HCT116 (cell line): Measurements from ENCODE around the gene FRRS1. TPM values are rescaled to one million over a fixed set of nuclear protein-coding genes. Genes with fewer than 3 reads are reported as not detected.

Experiments
- ATAC-seq: fragments of 200-7000 bp; cut with Tn5 transposase; 2 replicates; pipeline ENCODE4 v1.9.1; 2020; ENCODE audit warnings: mild to moderate bottlenecking, moderate library complexity
- BruUV-seq: library from RNA; stranded (reverse); fragments of 400-500 nt; replicated peaks from 2 replicates; lab custom pipeline; 2021; lab: Mats Ljungman, UMichigan
- CTCF ChIA-PET: fragments of 300-600 bp; sonication (Branson Sonifier 250); formaldehyde crosslinking; loops from one replicate; lab custom pipeline; 2021; ENCODE audit warnings: antibody characterized with exemption; lab: Charles Lee
- POLR2A ChIA-PET: fragments of 300-600, 350-600 bp; sonication (Branson Sonifier 250); formaldehyde crosslinking; loops from one replicate; lab custom pipeline; 2021; ENCODE audit warnings: antibody characterized with exemption; lab: Charles Lee
- RAD21 ChIA-PET, 2 experiments: fragments of 300-600 bp; sonication (Branson Sonifier 250); formaldehyde crosslinking; loops; one replicate each; lab custom pipeline; 2023; ENCODE audit warnings: low total read pairs in 2 of 2; ENCODE audit not compliant: uncharacterized antibody in 2 of 2, unreplicated experiment in 2 of 2, low non-redundant PET in 1 of 2; lab: Charles Lee
- DNase-seq: peaks from one replicate; pipeline ENCODE4 v3.0.0-alpha.2; 2010; ENCODE audit warnings: low read depth, low spot score
- H2AFZ ChIP-seq: fragments of 200-600 bp; shearing (Covaris generic), sonication (generic); 2 replicates; pipeline ENCODE4 v1.6.1; 2017; ENCODE audit warnings: low read depth, mixed run types, mixed read lengths, antibody characterized with exemption, low read length; ENCODE audit not compliant: poor library complexity, severe bottlenecking
- H3K27ac ChIP-seq: 2 replicates; pipeline ENCODE4 v1.5.1; 2012; ENCODE audit warnings: low read depth, low read length
- H3K27me3 ChIP-seq: fragments of 200-600 bp; sonication (generic); 2 replicates; pipeline ENCODE4 v1.6.1; 2016; ENCODE audit warnings: mixed run types, low read length, mixed read lengths; ENCODE audit not compliant: insufficient read depth
- H3K36me3 ChIP-seq, 2 experiments: fragments of 200-500 bp in 1 of 2; fragments of 200-600 bp in 1 of 2; sonication (Bioruptor generic) in 1 of 2; sonication (generic) in 1 of 2; 2 replicates each; pipeline versions ENCODE4 v1.5.1 to v1.6.1; 2014 to 2016; ENCODE audit warnings: low read length in 2 of 2, inconsistent platforms in 1 of 2, mixed read lengths in 1 of 2, mixed run types in 1 of 2; ENCODE audit not compliant: insufficient read depth in 2 of 2, control insufficient read depth in 1 of 2
- H3K4me1 ChIP-seq, 2 experiments: fragments of 200-600 bp in 1 of 2; sonication (generic) in 1 of 2; 2 replicates each; pipeline versions ENCODE4 v1.5.1 to v1.6.1; 2012 to 2017; ENCODE audit warnings: low read length in 2 of 2, inconsistent platforms in 1 of 2, mild to moderate bottlenecking in 1 of 2, mixed read lengths in 1 of 2, mixed run types in 1 of 2, moderate library complexity in 1 of 2; ENCODE audit not compliant: insufficient read depth in 2 of 2, control insufficient read depth in 1 of 2
- H3K4me2 ChIP-seq: fragments of 200-600 bp; sonication (generic); 2 replicates; pipeline ENCODE4 v1.6.1; 2017; ENCODE audit warnings: mixed run types, low read length, mixed read lengths
- H3K4me3 ChIP-seq, 2 experiments: fragments of 200-600 bp in 1 of 2; sonication (generic) in 1 of 2; replicated peaks in 1 of 2; 2 replicates each; pipeline ENCODE4 v1.5.1; 2011 to 2016; ENCODE audit warnings: low read length in 2 of 2, control low read depth in 1 of 2, low read depth in 1 of 2, mild to moderate bottlenecking in 1 of 2, mixed read lengths in 1 of 2, mixed run types in 1 of 2
- H3K79me2 ChIP-seq: fragments of 200-600 bp; sonication (generic); 2 replicates; pipeline ENCODE4 v1.6.1; 2017; ENCODE audit warnings: mild to moderate bottlenecking, mixed run types, low read length, moderate library complexity, mixed read lengths; ENCODE audit not compliant: insufficient read depth
- H3K9ac ChIP-seq: fragments of 200-600 bp; sonication (generic); 2 replicates; pipeline ENCODE4 v1.6.1; 2016; ENCODE audit warnings: low read length, mixed read lengths
- H3K9me2 ChIP-seq: fragments of 200-600 bp; sonication (generic), shearing (Covaris generic); 2 replicates; pipeline ENCODE4 v1.6.1; 2017; ENCODE audit warnings: mixed run types, mild to moderate bottlenecking, moderate library complexity; ENCODE audit not compliant: insufficient read depth
- H3K9me3 ChIP-seq, 2 experiments: fragments of 200-500 bp in 1 of 2; fragments of 200-600 bp in 1 of 2; sonication (Bioruptor generic) in 1 of 2; sonication (generic) in 1 of 2; 2 replicates each; pipeline ENCODE4 v1.6.1; 2014 to 2017; ENCODE audit warnings: low read length in 2 of 2, mixed read lengths in 2 of 2, inconsistent platforms in 1 of 2, low read depth in 1 of 2, mild to moderate bottlenecking in 1 of 2, mixed run types in 1 of 2, moderate library complexity in 1 of 2; ENCODE audit not compliant: control insufficient read depth in 1 of 2, insufficient read depth in 1 of 2
- H4K20me1 ChIP-seq: fragments of 200-600 bp; sonication (generic), shearing (Covaris generic); 2 replicates; pipeline ENCODE4 v1.6.1; 2017; ENCODE audit warnings: mixed run types, mild to moderate bottlenecking, moderate library complexity; ENCODE audit not compliant: insufficient read depth
- ATF3 ChIP-seq: IDR thresholded peaks from 2 replicates; pipeline ENCODE4 v1.6.1; 2012
- CBX3 ChIP-seq: IDR thresholded peaks from 2 replicates; pipeline ENCODE4 v1.6.1; 2012; ENCODE audit warnings: low read depth
- EZH2 ChIP-seq: fragments of 200-600 bp; sonication (generic); IDR thresholded peaks from 2 replicates; pipeline ENCODE4 v1.6.1; 2017; ENCODE audit warnings: antibody characterized with exemption, mixed run types
- EZH2phosphoT487 ChIP-seq: fragments of 200-600 bp; IDR thresholded peaks from 2 replicates; pipeline ENCODE4 v1.6.1; 2018; ENCODE audit warnings: antibody characterized with exemption, borderline replicate concordance
- JUND ChIP-seq: IDR thresholded peaks from 2 replicates; pipeline ENCODE4 v1.6.1; 2012
- MAX ChIP-seq: IDR thresholded peaks from 2 replicates; pipeline ENCODE4 v1.6.1; 2012
- POLR2AphosphoS5 ChIP-seq: IDR thresholded peaks from 2 replicates; pipeline ENCODE4 v1.6.1; 2011; ENCODE audit warnings: mild to moderate bottlenecking, low read depth, low read length, moderate library complexity
- REST ChIP-seq: IDR thresholded peaks from 2 replicates; pipeline ENCODE4 v1.6.1; 2012; ENCODE audit warnings: low read depth
- SIN3A ChIP-seq: IDR thresholded peaks from 2 replicates; pipeline ENCODE4 v1.6.1; 2012; ENCODE audit warnings: low read depth
- SP1 ChIP-seq: IDR thresholded peaks from 2 replicates; pipeline ENCODE4 v1.6.1; 2012; ENCODE audit warnings: low read depth
- TCF7L2 ChIP-seq: IDR thresholded peaks from 2 replicates; pipeline ENCODE4 v1.7.0; 2011; ENCODE audit warnings: borderline replicate concordance, inconsistent platforms; ENCODE audit not compliant: insufficient read depth, insufficient read length; ENCODE audit errors: extremely low read depth
- YY1 ChIP-seq: IDR thresholded peaks from 2 replicates; pipeline ENCODE4 v1.6.1; 2011; ENCODE audit warnings: low read length, low read depth, moderate library complexity, mild to moderate bottlenecking; ENCODE audit not compliant: insufficient replicate concordance; ENCODE audit errors: extremely low read depth
- ZNF274 ChIP-seq: fragments of 200-500 bp; sonication (Bioruptor generic); IDR thresholded peaks from 2 replicates; pipeline ENCODE4 v1.6.1; 2014; ENCODE audit warnings: mild to moderate bottlenecking, low read depth, low read length, inconsistent platforms
- intact Hi-C: fragments of 100-400 bp; cut with micrococcal nuclease; formaldehyde crosslinking; loops from 2 replicates; pipeline ENCODE4 v1.10.0; 2022
- total RNA-seq: library from RNA; stranded (reverse); gene quantifications from one replicate; pipeline ENCODE4 v1.2.1, GENCODE V29; 2021; ENCODE audit not compliant: unreplicated experiment

FRRS1 gene
- total RNA-seq, 1 experiment from 2014 or later = 19.8 TPM

GRCh38 chr1:99674115-99675064, 92.0 kb downstream of the FRRS1 start:
- H3K9ac ChIP-seq = no peak overlapping the region

GRCh38 chr1:99673315-99673714, 93.1 kb downstream of the FRRS1 start:
- no peak for DNase-seq
- no peak overlapping the region for H3K4me2 ChIP-seq
- BruUV-seq = no TSS peak
- TF ChIP-seq POLR2AphosphoS5 (no peak), SIN3A (no peak), TCF7L2 (no peak), EZH2 (no peak), JUND (no peak), SP1 (no peak), ZNF274 (no peak), MAX (no peak), ATF3 (no peak), YY1 (no peak), REST (no peak), EZH2phosphoT487 (no peak)
- H3K9me2 ChIP-seq = no peaks in the 10 kb centered on the region
- no peaks in the 10 kb centered on the region for H4K20me1 ChIP-seq
- ChIA-PET POLR2A (no interaction called here), CTCF (no interaction called here), RAD21 (no interaction called here)
- no peak overlapping the region for H3K4me3 ChIP-seq
- intact Hi-C loops = no loop called here
- no peaks in the 10 kb centered on the region for H3K27me3 ChIP-seq
- no peak overlapping the region for H3K9ac ChIP-seq
- H3K79me2 ChIP-seq = no peaks in the 10 kb centered on the region
- no peaks in the 10 kb centered on the region for H3K36me3 ChIP-seq
- H3K4me1 ChIP-seq = no peaks in the 10 kb centered on the region
- H3K27ac ChIP-seq = no peak overlapping the region
- ATAC-seq = no peak
- H2AFZ ChIP-seq = no peak overlapping the region
- no peaks in the 10 kb centered on the region for H3K9me3 ChIP-seq

More at GRCh38 chr1:99674115-99675064, 92.0 kb downstream of the FRRS1 start:
- H3K36me3 ChIP-seq = no peaks in the 10 kb centered on the region
- DNase-seq (no peak), ATAC-seq (no peak)
- CTCF ChIA-PET = no interaction called here
- no TSS peak for BruUV-seq
- no peak overlapping the region for H3K27ac ChIP-seq
- H3K4me3 ChIP-seq = no peak overlapping the region
- no peaks in the 10 kb centered on the region for H4K20me1 ChIP-seq
- no peak for TF ChIP-seq ATF3
- TF ChIP-seq TCF7L2 = no peak
- TF ChIP-seq YY1 = no peak
- no peak for TF ChIP-seq JUND
- TF ChIP-seq EZH2 = no peak
- no peak for TF ChIP-seq CBX3
- H3K4me2 ChIP-seq = no peak overlapping the region
- H3K79me2 ChIP-seq = no peaks in the 10 kb centered on the region
- POLR2A ChIA-PET = no interaction called here
- H3K4me1 ChIP-seq = no peaks in the 10 kb centered on the region
- no peaks in the 10 kb centered on the region for H3K9me2 ChIP-seq
- H2AFZ ChIP-seq = no peak overlapping the region
- H3K9me3 ChIP-seq = no peaks in the 10 kb centered on the region
- RAD21 ChIA-PET = no interaction called here
- H3K27me3 ChIP-seq = no peaks in the 10 kb centered on the region
- intact Hi-C loops = no loop called here
